GM21390 (cell line): Measurements from ENCODE around the gene BAIAP2.

Source experiments
- ATAC-seq: cut with Tn5 transposase; IDR thresholded peaks from one replicate; pipeline ENCODE4 v1.9.1; 2021; ENCODE audit not compliant: unreplicated experiment

The BAIAP2 gene

DNA sequence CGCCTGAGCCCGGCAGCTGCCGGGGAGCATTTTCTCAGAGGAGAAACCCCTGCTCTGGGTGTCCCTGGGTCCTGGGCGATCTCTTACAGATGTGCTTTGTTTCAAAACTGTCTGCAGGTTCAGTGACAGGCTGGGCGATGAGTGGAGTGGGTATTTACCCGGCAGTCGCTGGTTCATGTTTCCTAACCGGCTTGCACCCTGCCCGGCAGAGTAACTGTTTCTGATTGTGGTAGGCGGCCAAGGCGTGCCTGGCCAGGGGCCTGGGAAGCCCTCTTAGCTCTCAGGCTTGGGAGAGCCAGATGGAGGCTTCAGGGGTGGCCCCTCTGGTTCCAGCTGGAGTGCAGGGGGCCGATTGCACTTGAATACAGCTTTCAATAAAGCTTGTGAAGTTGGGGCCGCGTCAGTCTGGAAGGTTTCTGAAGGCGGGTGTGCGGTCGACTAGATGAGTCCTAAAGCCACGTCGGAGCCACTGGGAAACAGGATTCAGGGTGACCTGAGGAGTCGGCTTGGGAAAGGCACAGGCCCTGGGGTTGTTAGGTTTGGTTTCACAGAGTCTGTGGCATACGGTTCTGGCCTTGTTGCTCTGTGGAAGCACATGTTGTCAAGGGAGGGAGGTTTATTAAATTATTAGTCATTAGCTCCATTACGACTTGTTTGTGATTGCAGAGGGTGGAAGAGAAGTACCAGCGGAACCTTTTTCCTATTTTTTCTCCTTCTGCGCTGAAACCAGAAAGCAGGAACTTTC, 1.4 kb downstream of the BAIAP2 start:
- no peak for ATAC-seq

GRCh38 chr17:81037026-81037797, 2.3 kb downstream of the BAIAP2 start:
- no peak for ATAC-seq

GRCh38 chr17:81037798-81038733, 3.1 kb downstream of the BAIAP2 start:
- no peak for ATAC-seq

DNA sequence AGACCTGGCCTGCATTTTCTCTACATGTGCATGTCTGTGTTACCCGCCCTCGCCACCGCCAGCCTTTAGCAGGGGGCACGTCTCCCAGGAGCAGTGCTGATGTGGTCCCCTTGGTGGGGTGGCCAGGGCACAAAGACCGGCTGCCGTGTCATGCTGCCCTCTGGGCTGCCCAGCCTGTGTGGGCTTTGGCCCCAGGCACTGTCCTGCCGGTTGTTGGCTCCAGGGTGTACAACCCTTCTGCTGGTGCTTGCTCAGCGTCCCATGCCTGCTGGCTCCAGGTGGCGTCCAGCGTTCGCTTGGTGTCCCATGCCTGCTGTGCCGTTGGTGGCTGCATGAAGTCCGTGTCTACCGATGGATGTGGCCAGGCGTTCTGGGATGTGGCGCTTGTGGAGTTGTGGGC, 4.1 kb downstream of the BAIAP2 start:
- ATAC-seq = no peak

- ATAC-seq = no peak
These were observed 5.2 kb downstream of the BAIAP2 start for GRCh38 chr17:81039854-81040758.

GRCh38 chr17:81040791-81041337, 5.9 kb downstream of the BAIAP2 start:
- ATAC-seq = no peak

- ATAC-seq = no peak
These were observed 7.7 kb downstream of the BAIAP2 start for GRCh38 chr17:81042606-81043005.

DNA sequence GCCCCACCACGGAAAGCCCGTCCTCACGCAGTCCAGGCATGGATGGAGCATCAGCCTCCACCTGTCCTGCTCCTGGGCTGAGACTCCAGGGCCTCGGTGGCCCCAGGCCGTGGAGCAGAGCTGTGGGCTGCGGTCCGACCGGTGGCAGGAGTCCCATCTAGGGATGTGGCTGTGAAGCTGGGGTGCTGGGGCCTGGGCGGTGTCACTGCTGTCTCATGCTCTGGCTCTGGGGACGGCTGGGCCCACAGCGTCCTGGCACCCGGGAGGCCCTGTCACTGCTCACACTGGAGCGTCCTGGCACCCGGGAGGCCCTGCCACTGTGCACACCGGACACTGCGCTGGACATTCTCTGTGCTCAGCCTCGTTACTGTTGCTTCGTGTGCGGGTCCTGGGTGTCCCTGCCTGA, 8.4 kb downstream of the BAIAP2 start:
- no peak for ATAC-seq

DNA sequence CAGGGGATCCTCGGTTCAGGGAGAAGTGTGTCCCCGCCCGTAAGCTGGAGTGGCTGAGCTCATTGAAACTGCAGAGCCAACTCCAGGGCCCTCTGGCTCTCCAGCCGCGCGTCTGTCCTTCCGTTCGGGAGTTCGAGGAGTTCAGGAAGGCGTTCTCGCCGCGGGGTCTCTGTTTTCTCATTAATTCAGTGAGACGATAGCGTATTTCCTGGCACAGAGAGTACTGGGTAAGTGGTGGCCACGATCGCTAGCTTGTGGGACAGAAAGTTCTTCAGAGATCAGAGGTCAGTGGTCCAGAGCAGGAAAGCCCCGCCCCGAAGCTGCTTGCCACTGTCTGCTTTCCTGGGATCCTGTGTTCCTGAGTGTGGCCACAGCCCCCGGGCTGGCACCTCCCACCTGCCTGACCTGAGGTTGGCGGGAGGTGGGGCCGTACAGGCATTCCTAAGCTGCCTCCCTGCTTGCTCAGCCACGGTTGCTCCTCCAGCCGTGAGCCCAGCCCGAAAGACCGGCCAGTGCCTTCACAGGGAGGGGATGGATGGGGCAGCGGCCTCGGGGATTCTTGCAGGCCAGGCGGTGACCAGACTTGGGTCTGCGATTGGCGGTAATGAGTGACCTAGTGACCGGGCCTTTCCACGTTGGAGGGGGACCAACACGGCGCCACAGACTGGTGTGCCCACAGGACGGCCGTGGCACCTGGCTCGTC, 8.9 kb downstream of the BAIAP2 start:
- ATAC-seq = no peak

GRCh38 chr17:81044428-81044763, 9.4 kb downstream of the BAIAP2 start:
- ATAC-seq = no peak

DNA sequence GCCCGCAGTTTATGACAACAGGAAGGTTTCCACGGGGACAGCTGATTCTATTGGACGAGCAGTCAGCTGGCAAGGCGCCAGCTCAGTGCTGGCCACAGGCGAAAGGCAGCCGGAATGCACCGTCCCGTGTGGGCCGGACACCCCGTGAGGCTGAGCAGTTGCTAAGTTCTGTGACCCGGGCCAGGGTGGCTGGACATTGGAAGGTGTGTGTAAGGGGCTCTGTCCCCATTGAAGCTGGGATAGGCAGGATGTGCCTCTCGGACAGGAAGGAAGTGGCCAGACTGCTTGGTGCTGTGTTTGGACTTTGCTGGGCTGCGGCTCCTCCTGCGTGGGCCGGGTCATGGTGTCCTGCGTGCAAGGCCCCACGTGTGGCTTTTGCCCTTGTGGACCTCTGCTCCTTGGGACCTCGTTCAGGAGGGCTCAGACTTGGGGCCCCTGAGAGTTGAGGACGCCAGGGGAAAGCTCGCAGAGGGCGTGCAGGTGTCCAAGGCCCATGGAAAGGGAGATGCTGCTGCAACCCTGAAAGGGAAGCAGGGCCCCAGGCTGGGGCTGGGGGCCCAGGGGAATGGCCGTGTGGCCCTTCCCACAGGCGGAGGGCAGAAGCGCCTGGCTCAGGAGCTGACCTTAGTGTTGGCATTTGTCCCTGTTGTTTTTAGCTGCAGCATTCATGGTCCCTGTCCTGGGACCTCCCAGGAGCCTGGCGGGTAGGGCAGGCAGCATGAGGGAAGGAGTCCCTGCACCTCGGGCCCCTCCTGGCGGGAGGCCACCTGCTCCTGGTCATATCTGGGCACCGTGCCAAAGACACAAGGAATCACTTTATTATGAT, 10.0 kb downstream of the BAIAP2 start:
- no peak for ATAC-seq

DNA sequence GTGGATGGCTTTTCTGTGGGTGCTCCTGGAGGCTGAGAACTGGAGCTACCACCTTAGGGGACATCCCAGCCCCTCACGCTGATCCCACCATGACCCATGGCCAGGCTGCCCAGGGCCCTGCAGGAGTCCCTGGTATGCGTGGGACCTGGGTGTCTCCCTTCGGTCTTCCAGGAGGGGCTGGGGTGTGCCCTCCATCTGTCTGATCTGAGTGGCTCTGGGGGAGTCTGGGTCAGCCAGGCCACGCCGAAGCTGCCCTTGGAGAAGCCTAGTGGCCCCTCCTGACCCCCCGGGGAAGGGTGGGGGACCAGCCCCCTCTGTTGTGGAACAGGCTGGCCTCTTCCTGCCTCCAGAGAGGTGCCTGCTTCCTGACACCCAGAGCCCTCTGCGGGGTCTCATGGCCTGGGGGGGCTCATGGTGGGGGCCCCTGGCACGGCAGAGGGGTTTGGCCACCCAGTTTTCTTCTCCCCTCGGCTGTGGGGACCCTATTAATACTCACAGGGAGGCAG, 10.7 kb downstream of the BAIAP2 start:
- ATAC-seq = no peak

DNA sequence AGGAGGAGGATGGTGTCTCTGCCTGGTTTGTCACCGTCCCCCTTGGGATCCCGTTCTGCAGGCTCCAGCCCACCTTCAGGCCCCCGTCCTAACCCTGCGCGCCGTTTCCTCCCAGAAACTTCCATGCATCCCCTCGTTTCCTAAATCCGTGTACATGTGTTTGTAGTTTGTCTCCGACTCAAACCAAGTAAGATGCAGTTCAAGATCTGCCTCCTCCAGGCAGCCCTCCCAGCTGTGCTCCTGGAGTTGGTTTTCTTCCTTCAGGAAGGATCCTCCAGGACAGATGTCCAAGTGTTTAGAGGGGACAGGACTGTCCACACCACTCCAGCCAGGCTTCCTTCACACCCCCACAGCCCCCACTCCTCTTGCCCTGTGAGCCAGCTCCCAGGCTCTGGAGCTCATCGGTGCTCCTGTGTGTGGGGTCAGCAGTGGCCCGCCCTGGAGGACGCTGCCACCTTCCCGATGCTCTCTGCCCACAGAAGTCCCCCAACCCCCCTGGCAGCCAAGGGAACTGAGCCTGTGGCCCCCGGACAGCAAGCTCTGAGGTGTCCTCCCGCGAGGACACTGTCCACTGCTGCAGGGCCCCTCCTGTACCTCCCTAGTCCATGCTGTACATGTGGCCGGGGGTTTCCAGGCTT, 11.3 kb downstream of the BAIAP2 start:
- no peak for ATAC-seq

- no peak for ATAC-seq
These were observed 11.9 kb downstream of the BAIAP2 start for GRCh38 chr17:81046770-81047359.

DNA sequence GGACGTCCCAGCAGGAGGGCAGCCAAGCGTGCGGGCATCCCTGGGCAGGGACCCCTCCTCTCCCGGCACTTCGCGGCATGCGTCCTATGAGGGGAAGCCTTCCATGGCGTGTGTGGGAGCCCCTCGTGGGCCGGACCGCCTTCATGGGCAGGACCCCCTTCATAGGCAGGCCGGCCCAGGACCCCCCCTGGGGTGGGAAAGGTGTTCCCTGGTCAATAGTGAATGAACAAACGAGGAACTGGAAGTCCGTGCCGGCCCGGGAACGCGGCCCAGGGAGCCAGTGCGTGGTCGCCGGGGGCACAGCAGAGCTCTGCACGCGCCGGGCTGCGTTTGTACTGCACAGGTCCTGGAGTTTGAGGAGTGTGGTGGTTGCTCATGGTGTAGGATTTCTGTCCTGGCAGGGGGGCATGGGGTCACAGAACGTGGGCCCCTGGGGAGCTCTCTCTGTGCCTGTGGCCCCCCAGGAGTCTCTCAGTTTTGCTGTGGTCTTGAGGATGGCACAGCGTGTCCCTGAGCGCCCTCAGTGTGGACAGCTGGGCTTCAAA, 13.9 kb downstream of the BAIAP2 start:
- ATAC-seq = no peak

DNA sequence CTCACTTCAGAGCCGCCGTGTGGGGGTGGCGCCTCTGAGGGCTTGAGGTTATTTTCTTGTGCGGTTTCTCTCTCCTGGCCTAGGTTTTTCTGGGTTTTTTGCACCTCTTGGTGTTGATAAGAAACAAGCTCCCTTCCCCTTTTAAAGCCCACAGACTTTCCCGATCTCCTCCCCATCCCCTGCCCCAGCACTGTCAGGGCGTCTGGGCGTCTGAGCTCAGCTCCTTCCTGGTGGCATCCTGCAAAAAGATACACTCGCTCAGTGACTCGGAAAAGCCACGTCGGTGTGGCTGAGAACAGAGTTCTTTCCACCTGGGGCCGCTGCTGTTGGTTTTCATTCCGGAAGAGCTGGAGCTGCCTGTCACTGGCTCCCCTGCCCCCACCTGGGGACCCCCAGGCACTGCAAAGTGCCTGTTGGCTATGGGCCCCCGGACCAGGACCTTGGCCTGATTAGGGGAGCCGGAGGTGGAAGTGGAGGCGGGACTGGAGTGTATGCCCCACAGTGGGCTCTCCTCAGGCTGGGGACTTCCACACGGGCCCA, 14.5 kb downstream of the BAIAP2 start:
- ATAC-seq = no peak

DNA sequence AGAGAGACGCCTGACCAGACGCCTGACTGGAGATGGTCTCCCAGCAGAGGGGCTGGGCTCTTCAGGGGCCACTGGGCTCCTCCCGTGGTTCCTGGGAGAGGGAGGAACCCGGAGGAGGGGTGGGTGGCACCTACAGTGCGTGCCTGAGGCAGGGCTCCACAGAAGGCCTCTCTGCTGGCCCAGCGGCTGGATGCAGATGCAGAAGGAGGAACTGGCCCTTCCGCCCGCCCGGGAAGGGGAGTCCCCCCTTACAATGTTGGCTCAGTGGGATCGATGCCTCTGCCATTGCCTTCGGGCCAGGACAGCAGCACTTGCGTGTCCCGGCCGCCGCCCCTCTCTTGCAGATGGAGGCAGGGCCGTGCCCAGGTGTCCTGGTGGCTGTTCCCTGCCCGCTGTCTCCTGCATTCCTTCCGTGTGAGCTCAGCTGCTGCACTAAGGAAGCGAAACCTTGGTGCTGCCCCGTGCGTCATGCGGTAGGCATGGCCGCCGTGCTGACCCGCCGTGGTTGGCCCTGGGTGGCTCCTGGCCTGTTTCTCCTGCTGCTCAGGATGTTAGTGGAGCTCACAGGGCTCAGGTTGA, 15.1 kb downstream of the BAIAP2 start:
- ATAC-seq = no peak
